ENCODE measurements around the gene SHROOM3.
"Not testable (repeated sequence)": the region's sequence is repeated elsewhere in the genome, so short reads cannot be mapped to it uniquely, and the experiment has no call there.

Gene SHROOM3

GRCh38 chr4:76447393-76447851 is 12.4 kb downstream of the SHROOM3 start:
- no peak for DNase-seq

DNA sequence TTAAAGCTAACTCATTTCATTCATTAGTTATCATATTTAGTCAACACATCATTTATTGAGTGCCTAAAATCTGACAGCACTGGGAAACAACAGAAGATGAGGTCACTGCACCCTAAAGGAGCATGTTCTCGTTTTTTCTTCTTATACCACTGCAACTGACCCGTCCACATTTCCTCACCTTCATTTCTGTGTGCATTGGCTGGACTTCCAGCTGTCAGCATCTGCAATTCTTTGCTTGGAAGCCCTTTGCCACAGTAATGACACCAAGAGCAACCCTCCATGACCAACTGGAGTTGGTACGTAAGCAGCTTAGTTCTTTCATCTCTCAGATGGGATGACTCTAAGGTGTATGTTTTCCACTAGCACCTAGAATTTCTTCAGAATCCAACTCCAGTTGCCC is 13.2 kb downstream of the SHROOM3 start:
- no peak for DNase-seq

GRCh38 chr4:76449362-76449767 is 14.3 kb downstream of the SHROOM3 start:
- no peak for DNase-seq

- DNase-seq: no peak
These were observed 14.8 kb downstream of the SHROOM3 start for GRCh38 chr4:76449833-76450232.

DNA sequence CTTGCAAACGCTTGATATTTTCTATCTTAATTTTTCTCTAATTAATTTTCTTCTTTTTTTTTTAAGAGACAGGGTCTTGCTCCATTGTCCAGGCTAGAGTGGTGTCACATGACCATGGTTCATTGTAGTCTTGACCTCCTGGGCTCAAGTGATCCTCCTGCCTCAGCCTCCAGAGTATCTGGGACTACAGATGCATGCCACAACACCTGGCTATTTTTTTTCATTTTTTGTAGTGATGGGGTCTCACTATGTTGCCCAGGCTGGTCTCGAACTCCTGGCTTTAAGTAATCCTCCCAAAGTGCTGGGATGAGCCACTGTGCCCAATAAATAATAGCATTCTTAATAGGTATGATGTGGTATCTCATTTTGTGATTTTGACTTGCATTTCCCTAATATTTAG is 18.2 kb downstream of the SHROOM3 start:
- DNase-seq: no peak

- DNase-seq: not testable (repeated sequence)
These were observed 19.0 kb downstream of the SHROOM3 start for GRCh38 chr4:76454073-76454472.

DNA sequence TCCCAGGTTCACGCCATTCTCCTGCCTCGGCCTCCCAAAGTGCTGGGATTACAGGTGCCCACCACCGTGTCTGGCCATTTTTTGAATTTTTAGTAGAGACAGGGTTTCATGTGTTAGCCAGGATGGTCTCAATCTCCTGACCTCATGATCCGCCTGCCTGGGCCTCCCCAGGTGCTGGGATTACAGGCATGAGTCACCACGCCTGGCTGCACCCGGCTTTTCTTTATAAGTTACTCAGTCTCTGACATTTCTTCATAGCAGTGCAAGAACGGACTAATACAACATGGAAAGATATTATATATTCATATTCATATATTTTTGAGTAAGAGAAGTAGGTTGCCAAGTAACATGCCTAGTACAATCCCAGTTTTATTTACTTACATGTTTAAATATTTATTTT is 22.9 kb downstream of the SHROOM3 start:
- no peak for DNase-seq

DNA sequence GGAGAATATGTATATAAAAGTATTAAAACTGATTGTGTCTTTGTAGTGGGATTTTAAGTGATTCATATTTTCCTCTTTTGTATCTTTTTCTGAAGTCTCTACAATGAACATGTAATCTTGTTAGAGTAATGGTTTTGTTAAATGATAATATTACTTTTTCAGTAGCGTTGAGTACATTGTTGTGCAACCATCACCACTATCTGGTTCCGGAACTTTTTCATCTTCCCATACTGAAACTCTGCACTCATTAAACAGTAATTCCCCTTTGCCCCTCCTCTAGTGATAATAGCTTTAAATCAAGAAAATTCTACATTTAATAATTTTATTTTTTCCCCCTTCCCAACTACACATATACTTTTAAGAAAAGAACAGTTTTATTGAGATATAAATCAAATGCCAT is 23.3 kb downstream of the SHROOM3 start:
- no peak for DNase-seq

DNA sequence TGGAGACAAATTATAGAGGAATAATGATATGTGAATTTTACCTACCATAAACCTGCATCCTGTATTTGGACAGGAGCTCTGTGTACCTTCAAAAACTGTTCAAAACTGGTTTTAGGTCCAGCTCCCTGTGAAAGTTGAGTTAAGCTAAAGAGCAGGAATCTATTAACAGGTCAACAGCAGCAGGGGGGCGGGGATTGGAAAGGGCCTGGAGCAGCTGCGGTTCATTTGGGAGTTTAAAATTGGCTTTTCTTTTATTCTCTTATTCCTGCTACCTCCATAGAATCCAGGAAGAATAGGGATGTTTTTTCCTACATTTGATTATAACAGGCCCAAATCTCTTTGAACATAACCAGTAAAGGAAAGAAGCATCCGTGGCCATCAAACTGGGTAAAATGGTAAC is 23.8 kb downstream of the SHROOM3 start:
- no peak for DNase-seq

DNA sequence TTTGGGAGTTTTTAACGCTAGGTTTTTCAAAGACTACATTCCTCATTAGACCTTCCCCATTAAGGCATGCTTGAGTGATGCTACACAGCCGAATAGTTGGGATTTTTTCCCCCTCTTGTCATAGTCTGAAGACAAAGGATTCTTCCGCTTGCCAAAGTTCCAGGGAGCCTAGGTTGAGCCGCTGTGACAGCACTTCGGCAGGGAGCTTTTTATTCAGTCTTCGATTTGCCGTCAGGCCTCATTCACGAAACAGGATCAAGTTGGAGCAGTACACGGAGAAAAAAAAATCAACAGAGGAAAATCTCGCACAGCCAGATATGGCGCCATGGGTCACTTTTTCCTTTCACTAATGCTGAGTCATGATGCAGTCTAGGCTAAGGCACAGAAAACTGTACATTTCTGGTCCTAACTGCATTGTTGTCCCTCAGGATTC is 24.3 kb downstream of the SHROOM3 start:
- DNase-seq: no peak

GRCh38 chr4:76463568-76463967 is 28.5 kb downstream of the SHROOM3 start:
- no peak for DNase-seq

- DNase-seq: no peak
These were observed 35.0 kb downstream of the SHROOM3 start for GRCh38 chr4:76470064-76470463.

DNA sequence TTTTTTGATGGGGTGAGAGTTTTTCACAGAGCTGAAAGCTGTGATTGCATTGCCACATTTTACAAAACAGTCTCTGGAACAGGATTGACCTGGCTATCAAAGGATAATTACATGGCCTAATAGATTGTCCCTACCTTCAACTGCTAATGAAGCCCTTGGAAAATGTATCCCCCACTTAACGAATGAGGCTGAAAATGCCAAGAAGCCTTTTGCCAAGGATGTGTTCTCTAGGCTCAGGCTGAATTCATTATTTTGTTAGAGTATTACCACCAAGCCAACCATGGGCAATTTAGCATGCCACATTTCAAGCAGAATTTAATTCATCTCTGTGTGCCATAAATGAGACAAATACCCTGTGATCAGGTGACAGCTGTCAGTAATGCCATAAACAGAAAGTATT is 35.5 kb downstream of the SHROOM3 start:
- no peak for DNase-seq

DNA sequence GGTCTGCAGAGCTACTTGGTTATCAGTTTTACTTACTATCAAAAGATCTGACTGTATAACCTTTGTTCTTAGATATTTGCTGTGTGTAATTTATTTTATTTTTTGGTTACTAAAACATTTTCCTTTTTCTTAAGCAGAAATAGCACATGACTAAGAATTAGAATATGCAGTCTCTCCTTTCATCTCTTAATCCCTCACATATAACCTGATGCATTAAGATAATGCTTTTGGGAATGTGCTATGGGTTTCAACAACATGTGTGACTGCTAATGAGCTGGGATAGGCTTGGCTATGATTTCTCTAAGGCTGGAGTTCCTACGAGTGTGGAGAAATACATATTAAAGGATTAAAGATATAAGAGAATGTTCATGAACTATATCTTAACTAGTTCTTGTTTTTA is 41.5 kb downstream of the SHROOM3 start:
- DNase-seq: no peak

DNA sequence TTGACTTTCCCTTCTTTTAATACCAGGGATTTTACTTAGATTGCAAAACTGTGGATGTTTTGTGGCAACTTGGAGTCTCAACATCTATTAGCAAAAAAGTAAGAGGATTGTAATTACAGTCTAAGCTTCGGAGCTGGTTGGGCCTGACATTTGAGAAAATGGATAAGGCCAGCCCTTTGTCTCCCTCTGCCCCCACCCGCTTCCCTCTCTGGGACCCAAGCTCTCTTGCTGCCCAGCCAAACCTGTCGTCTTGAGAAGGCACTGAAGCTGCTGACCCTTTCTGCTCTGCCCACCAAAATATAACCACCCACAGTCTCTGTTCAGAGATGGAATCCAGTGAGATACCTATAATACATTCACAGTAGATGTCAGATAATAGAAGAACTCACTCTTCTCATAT is 49.6 kb downstream of the SHROOM3 start:
- DNase-seq: no peak

- DNase-seq: no peak
These were observed 50.4 kb downstream of the SHROOM3 start for GRCh38 chr4:76485450-76485849.

DNA sequence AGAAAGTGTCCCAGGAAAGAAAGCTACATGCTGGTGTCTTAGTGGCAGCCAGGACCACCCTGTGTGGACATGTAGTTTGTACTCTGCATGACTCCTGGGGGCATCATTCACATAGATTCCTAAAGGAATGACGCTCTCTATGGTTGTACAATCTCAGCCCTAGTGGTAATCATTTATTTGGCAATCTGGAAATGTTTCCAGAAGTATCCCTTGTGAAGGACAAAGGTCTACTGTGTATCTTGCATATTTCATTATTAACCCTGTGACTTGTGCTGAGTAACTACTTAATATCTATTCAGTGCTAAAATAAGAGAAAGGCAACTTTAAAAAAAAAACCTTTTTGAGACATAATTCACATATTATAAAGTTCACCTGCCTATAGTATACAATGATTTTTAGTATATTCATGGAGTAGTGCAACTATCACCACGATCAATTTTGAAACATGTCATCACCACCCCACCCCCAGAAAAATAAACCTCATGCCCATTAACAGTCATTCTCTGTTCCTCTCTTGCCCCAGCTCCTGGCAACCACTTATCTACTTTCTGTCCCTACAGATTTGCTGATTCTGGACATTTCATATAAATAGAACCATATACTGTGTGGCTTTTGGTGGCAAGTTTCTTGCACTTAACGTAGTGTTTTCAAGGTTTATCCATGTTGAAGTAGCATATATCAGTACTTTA is 51.7 kb downstream of the SHROOM3 start:
- DNase-seq: no peak

DNA sequence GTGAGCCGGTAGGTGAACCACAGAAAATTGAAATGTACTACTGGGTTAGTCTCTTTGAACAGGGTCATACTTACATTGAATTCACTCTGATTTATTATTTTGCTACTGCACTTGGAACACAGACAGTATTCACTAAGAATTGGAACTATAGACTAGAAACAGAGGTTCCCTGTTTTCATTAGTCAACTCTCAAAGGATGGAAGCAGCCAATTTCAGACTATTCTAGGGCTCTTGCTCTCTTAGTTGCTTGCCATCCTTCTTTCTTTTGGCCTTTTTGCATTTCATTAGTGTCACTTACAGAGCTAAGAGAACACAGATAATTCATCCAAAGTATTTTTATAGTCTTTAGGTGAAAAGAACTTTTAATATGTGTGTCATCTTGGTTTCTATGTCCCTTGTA is 52.6 kb downstream of the SHROOM3 start:
- no peak for DNase-seq

- DNase-seq: no peak
These were observed 53.4 kb downstream of the SHROOM3 start for GRCh38 chr4:76488455-76488854.

DNA sequence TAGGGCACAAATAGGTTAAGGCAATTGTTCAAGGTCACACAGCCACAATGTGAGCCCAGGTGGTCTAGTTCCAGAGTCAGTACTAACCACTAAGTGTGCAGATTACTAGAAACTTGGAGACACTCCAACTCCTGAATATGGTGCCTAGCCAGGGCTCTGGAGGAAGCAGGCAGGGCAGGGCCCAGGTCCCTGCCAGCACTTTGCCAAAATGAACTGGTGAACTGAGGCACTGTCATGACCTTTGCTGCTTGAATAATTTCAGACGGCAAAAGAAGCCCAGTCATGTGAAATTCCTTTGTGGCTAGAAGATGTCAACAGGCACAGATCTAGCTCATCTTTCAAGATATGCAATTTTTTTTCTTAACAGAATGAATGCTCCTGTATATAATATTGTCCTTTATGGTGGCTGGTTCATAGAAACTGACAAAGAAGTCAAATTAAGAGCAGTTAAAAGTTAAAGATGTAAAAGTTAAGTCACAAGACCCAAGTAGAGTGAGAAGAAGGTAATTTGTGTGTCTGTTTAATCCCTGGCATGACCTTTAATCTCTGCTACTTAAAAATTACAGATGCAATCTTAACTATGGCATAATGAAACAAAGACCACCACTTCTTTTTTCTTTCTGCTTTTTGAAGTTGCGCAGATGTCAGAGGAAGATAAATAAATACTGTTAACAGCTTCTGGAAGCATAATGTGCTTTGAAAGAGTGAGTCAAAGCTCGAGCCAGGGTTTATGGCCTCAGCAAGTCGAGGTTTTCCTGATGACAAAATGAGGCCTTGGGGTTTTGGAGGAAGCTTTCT is 54.1 kb downstream of the SHROOM3 start:
- DNase-seq: no peak

DNA sequence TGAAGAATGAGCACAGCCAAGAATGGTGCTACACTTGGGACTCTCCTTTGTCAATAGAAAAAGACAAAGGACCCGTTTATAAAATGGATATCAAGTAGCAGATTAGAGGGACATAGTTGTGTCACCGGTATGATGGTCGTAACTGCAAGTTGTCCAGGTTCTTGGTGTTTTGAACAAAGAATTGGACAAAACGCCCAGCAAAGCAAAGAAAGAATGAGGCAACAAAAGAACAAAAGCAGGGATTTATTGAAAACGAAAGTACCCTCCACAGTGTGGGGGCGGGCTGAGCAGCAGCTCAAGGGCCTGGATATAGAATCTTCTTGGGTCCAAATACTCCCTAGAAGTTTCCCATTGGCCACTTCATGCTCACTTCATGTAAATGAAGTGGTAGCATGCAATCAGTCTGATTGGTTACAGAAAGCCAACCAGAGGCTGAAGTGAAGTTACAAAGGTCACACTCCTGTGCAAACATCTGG is 54.7 kb downstream of the SHROOM3 start:
- DNase-seq: no peak

- no peak for DNase-seq
These were observed 57.0 kb downstream of the SHROOM3 start for GRCh38 chr4:76492055-76492454.

DNA sequence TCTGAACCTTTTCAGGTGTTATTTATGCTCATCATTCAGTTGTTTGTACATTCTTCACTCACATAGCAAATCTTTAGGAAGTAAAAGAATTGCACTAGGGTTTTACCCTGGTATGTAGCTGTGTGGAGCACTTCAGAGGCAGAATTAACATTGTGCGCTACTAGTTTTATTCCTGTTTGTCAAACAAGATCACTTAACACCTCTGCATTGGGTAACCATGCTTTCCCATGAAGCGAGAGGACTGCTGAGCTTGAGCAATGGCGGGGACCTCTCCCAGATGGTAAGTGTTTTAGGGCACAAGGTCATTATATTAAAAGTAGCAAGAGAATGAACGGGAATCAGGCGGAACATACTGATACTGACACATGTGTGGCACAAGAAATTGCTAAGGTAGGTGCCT is 59.2 kb downstream of the SHROOM3 start:
- no peak for DNase-seq

GRCh38 chr4:76494871-76495590 is 60.0 kb downstream of the SHROOM3 start:
- DNase-seq: no peak
